IPS-NIHi11 (cell line): Measurements from ENCODE around the gene PRR7.
"Not testable (repeated sequence)": the region's sequence is repeated elsewhere in the genome, so short reads cannot be mapped to it uniquely, and the experiment has no call there.

Source experiments
- DNase-seq: peaks from one replicate; pipeline ENCODE4 v3.0.0; 2012; ENCODE audit warnings: mixed read lengths, low spot score

The PRR7 gene

DNA sequence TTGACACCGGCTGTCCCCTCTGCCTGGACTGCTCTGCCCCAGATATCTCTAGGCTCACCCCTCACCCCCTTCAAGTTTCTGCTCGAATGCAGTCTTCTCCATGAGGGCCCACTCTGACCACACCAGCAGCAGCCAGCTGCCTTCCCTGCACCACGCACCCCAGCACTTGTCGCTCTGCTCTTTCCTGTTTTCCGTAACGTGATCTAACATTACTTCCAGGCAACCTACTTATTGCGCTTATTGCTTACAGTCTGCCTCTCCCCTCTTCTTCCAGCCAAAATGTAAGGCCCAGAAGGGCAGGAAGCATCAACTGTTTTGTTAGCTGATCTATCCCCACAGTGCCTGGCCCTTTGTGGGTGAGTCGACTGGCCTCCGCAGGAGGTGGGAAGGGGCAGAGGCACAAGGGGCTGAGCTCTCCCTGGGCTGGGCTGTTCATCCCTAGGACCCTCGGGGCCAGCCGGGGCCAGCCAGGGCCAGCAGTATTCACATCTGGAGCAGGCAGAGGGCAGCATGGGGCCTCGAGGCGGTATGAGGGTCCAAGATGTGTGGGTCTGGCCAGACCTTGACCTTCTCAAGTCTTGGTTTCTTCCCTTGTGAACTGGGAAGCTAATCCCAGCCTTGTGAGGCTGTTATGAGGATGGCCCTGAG lies 38.4 kb downstream of the PRR7 start:
- no peak for DNase-seq

DNA sequence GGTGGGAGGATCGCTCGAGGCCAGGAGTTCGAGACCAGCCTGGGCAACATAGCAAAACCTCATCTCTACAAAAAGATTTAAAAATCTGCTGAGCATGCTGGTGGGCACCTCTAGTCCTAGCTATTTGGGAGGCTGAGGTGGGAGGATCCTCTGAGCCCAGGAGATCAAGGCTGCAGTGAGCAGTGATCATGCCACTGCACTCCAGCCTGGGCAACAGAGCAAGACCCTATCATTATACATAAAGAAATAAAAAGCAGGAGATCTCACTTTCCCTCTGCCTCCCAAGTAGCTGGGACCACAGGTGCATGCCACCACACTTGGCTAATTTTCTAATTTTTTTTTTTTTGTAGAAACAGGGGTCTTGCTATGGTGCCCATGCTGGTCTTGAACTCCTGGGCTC lies 39.1 kb downstream of the PRR7 start:
- DNase-seq: not testable (repeated sequence)

- DNase-seq: no peak
These were observed 39.6 kb downstream of the PRR7 start for GRCh38 chr5:177486256-177486655.

- no peak for DNase-seq
These were observed 40.5 kb downstream of the PRR7 start for GRCh38 chr5:177487144-177487543.

DNA sequence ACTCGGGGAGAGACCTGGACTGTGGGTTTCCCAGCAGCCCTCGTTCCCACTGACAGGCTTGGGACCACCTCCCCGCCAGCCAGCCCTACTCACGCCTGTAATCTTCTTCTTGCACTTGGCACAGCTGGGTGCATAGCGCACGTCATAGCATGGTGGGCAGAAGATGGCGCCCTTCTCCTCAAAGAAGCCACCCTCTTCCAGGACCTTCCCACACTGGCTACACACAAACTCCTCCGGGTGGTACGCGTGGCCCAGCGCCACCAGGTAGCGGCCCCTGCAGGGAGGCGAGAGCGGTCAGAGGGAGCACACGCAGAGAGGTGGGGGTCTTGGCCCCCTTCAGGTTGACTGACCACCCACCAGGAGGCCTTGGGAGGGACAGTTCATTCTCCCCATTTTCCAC lies 41.4 kb downstream of the PRR7 start:
- no peak for DNase-seq

GRCh38 chr5:177489119-177489716 lies 42.6 kb downstream of the PRR7 start:
- DNase-seq: no peak

DNA sequence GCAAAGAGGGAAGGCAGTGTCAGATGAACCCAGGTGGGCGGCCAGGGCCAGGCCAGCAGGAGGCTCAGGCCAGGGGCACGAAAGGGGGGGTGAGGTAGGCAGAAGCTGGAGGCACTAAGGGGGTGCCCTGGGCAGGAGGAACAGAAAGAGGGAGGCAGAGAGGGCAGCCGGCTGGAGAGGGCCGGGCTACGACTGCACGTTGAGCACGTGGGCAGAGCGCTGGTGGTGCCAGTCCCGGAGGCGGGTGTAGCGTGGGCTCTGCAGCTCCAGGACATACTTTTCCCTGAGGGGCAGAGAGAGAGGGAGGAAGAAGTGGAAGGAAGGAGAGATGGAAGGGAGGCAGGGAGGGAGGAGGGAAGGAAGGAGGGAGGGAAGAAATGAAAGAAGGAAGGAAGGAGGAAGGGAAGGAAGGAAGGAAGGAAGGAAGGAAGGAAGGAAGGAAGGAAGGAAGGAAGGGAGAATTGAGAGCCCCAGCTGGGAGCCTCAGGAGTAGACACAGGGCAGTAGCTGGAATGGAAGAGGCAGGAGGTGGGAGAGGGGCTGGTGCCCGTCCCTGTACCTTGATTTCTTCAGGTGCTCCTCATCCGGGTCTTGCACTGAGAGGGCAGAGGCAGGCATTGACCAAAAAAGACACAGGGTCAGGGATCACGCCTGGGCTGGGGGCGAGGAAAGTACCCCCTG lies 43.8 kb downstream of the PRR7 start:
- no peak for DNase-seq

DNA sequence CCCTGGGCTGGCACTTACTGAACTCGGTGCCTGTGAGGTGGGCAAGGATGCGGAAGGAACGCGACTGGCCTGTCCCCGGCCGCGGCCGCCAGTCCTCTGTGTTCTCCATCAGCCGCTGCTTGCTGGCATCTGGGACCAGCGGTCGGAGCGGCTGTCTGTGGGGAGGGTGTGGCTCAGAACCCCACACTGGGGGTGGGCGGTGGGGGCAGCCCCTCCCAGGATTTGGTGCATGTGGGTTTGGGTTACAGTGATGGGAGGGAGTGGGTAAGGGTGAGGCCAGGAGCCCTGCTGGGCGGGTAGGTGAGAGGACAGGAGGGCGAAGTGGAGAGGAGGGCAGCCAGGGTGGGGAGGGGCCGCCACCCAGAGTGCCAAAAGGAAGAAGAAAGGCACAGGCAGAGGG lies 44.4 kb downstream of the PRR7 start:
- DNase-seq: no peak

DNA sequence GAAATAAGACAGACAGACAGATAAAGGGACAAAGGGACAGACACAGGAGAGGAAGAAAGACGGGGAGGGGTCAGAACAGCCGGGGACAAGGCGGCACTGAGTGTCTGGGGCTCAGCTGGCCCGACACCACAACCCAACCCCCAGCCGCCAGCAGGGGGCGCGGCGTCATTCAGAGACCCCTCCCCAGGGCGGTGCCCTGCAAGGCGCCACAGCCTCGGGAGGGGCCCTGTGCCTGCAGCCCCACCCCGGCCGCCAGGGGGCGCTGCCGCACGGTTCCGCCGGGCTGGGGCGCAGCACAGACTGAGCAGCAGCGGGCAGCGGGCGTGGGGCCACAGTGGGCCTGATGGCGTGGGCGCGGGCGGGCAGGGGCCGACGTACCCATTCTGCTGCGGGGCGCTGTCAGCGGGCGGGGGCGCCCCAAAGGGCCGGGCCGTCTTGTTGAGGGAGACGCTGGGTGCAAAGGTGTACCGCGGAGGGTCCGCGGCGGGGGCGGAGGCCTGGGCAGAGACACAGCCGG lies 44.9 kb downstream of the PRR7 start:
- peak; percentile 93 for DNase-seq

- DNase-seq: no peak
These were observed 45.6 kb downstream of the PRR7 start for GRCh38 chr5:177491983-177492746.

DNA sequence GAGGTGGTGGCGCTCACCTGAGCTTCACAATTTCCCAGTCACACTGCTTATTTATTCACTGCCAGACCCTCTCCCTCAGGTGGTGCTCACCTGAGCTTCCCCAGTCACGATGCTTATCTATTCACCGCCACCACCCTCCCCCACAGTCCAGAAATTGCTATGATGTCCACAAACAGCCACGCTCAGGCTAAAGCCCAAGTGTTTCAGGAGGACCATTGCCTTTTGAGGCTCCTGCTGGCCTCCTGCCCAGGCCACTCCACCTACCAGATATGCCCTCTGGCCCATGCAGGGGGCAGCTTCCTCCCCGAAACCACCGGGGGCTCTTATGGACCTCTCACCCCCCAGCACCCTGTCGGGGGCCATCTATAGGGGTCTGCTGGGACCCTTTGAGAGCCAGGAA lies 46.2 kb downstream of the PRR7 start:
- no peak for DNase-seq

- no peak for DNase-seq
These were observed 47.3 kb downstream of the PRR7 start for GRCh38 chr5:177493795-177494345.

DNA sequence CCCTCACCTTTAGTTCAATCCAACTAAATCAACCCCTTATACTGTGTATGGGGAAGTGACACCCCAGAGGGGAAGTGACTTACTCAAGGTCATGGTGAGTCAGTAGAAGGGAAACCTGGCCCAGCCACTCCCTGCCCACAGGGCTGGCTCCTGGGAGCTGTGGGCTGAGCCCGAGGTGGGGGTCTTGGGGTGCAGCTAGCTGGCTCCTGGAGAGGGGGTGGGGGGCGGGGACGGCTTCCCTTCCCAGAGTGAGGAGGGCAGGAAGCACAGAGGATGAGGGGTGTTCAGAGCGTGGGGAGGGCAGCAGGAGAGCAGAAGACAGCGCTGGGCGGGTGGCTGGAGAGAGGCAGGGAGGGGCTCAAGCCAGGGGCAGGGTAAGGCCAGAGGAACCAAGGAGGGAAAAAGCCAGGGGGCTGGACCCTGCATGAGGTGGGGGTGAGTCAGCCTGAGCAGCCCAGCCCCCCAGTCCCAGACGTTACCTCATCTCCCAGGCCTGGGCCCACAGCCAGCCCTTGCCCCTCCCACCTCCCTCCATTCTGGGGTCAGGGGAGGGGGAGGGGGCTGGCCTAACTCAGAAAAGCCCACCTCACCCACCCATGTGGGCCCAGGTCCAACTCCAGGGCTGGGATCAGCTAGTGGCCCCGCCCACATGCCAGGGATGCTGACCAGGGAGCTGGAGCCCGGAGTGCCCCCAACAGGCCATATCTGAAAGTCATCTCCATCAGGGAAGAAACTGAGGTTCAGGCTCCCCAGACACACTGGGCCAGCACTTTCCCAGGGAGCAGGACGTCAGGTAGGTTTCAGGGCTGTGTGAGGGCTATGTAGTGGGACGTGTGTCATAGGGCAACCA lies 48.0 kb downstream of the PRR7 start:
- DNase-seq: peak; percentile 49

- peak; percentile 68 for DNase-seq
These were observed 48.8 kb downstream of the PRR7 start for GRCh38 chr5:177495243-177496060.

DNA sequence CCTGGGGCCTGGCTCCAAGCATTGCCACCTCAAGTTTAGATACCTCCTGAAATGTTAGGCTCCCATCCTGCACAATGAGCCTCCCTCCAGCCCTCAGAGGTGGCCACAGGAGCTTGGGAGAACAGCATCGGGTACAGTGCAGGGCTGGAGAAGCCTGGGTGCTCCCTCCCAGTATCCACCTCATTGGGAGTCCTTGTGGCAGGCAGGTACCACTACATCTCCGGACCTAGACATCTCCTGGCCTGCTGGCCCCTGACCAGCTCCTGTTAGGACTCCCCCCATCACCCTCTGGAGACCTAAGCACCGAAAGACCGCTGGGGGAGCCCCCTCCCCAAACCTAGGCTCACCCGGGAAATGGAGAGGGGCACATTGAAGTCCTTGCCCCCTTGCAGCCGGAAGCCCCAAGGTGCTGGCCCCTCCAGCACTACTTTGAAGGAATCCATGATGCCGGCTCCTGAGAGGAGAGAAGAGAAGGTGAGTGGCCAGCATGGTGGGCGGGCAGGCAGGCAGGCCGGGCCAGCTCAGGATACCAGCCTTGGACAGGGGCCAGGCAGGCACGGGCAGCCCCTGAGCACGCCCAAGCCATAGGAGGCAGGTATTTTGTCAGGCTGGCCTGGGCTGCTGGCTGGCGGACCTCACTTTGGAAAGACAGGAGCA lies 49.6 kb downstream of the PRR7 start:
- no peak for DNase-seq

DNA sequence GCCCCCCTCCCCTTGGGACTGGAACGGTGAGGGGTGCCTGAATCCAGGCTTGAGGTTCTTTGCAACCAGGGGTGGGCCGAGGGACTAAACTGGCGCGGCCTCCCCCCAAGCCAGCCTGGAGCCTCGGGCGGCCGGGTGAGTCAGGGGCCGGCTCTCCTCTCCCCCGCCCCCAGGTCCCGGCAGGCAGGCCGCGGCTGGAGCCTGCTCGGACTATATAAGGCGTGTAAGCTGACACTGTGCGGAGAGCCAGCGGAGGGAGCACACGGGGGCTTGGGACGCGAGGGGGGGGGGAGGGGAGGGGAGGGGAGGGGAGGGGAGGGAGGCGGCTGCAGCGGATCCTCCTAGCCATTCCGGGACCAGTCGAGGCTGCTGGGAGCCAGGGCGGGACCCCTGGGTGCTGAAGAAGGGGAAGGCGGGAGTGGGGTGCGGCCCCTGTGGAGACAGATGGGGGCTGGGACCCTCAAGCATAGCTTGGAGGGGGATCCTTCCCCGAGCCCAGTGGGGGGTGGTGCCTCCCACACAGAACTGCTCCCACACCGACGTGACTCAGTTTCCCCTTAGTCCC lies 50.2 kb downstream of the PRR7 start:
- peak; percentile 78 for DNase-seq

DNA sequence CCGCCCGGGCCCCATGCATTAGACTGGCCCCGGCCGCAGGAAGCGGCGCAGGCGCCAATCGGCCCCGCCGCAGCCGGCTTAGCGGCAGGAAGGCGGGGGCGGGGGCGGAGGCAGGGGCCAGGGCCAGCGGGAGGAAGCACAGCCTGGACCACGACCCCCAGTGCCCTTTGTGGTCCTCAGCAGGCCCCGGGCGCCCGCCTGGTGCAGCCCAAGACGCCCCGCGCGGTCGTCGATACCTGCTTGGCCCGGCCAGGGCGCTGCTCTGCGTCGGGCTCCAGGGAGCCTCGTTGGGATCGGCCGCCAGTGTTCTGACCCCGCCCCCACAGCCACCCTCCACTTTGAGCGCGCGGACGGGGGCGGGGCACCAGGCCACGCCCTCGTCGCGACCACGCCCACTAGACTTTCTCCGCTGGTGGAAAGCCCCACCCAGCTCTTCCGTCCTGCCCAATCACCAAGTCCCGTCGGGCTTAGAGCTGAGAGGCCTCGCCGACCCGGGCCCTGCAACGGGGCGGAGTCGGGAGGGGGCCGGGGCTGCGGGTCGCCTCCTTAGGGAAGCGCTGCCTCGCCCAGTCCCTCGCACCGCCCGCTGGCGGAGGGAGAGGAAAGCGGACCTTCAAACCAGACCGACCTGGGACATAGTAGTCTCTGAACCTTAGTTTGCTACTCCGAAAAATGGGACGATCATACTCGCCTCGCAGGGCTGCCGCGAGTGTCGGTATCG lies 50.8 kb downstream of the PRR7 start, which contains the start of gene PDLIM7:
TSS of gene PDLIM7 (minus strand) at position 313 of the 721 bp plus-strand sequence. CDS start 1,092 bp downstream, outside the sequence.
- DNase-seq: peak; percentile 96

GRCh38 chr5:177498013-177498787 lies 51.6 kb downstream of the PRR7 start:
- no peak for DNase-seq
